Adrenal gland (tissue), 5 donors: Measurements from ENCODE around the gene VGLL2.

ENCODE experiments used
- POLR2A ChIP-seq, 2 donors: fragments of 450-650 bp; IDR thresholded peaks; one replicate each; pipeline ENCODE4 v1.6.1; 2017; ENCODE audit warnings: antibody characterized with exemption in 2 of 2, mild to moderate bottlenecking in 2 of 2, moderate library complexity in 1 of 2
- TF ChIP-seq, protein P1 (sequence below), 6 experiments: fragments of 450-650 bp in 4 of 6; fragments of 200-600 bp in 2 of 6; sonication (generic) in 1 of 6; IDR thresholded peaks; 1 replicate in 5 of 6; 2 replicates in 1 of 6; pipeline versions ENCODE4 v1.5.1 to v1.8.0; 2016 to 2021; ENCODE audit warnings: antibody characterized with exemption in 6 of 6, mild to moderate bottlenecking in 2 of 6, moderate library complexity in 1 of 6
- donor health status: DM: no; HTN: no; CAD: no.

DNA sequence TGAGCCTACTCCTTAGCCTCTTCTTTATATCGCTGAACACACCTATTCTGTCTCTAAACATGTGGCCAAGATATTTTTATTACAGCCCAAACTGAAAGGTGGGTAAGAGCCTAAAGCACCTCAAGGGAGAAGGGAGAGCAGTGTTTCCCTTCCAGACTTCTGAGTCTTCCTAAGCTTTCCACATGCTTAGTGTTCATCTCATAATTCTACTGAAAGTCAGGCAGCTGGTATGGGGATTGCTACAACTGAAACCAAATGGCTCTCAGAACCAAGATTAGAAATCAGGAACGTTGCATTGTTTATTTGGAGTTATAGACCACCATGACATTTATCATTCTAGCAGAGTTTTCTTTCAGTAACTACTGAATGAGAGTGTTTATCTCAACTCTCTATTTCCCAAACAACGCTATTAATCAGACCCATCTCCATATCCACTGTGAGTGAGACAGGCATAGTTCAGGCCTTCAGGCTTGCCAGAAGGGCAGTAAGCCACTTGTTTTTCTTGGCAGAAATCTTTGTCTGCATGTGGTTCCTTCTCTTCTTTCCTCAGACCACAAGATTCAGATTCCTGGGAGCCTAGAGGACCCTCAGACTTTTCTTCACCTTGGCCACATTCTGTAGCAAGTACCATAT, 22.8 kb downstream of the VGLL2 start:
- TF ChIP-seq, protein P1, sequence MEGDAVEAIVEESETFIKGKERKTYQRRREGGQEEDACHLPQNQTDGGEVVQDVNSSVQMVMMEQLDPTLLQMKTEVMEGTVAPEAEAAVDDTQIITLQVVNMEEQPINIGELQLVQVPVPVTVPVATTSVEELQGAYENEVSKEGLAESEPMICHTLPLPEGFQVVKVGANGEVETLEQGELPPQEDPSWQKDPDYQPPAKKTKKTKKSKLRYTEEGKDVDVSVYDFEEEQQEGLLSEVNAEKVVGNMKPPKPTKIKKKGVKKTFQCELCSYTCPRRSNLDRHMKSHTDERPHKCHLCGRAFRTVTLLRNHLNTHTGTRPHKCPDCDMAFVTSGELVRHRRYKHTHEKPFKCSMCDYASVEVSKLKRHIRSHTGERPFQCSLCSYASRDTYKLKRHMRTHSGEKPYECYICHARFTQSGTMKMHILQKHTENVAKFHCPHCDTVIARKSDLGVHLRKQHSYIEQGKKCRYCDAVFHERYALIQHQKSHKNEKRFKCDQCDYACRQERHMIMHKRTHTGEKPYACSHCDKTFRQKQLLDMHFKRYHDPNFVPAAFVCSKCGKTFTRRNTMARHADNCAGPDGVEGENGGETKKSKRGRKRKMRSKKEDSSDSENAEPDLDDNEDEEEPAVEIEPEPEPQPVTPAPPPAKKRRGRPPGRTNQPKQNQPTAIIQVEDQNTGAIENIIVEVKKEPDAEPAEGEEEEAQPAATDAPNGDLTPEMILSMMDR (IDR thresholded peaks at IDR 0.05) = no peak
- TF ChIP-seq POLR2A (IDR thresholded peaks at IDR 0.05) = no peak
